ENCODE results near the gene HMCN2. TPM values are rescaled to one million over a fixed set of nuclear protein-coding genes. Genes with fewer than 3 reads are reported as not detected.
A peak's percentile ranks its signal among the peaks of the same experiment; 100 is the strongest.

The HMCN2 gene
- total RNA-seq, 1 experiment from 2014 or later, result 8.6 TPM

GRCh38 chr9:130370226-130370625 lies 104.7 kb downstream of the HMCN2 start:
- no peak overlapping the region for H3K4ac ChIP-seq (ENCODE audit: low read depth, low read length)
- WGBS (ENCODE audit: extremely low coverage, insufficient read length, low lambda C conversion rate), result no CpG with 5 or more reads among the region's 7 CpGs
- H3K4me1 ChIP-seq (ENCODE audit: insufficient read depth, low read length), result no peaks in the 10 kb centered on the region
- H2AFZ ChIP-seq (ENCODE audit: low read length), result no peak overlapping the region
- H3T11ph ChIP-seq (ENCODE audit: low read length), result no peak overlapping the region
- no peak overlapping the region for H2BK12ac ChIP-seq (ENCODE audit: insufficient read length, low read depth, low read length)
- H3K79me2 ChIP-seq (ENCODE audit: insufficient read depth, low read length), result no peaks in the 10 kb centered on the region
- H4K8ac ChIP-seq (replicated peaks; ENCODE audit: insufficient read length, low read depth, low read length), result no peak overlapping the region
- H3K27me3 ChIP-seq (ENCODE audit: insufficient read depth, low read length), result no peaks in the 10 kb centered on the region
- no peaks in the 10 kb centered on the region for H4K20me1 ChIP-seq (ENCODE audit: control insufficient read depth, insufficient read depth, insufficient read length)
- H3K27ac Mint-ChIP-seq, result peak overlapping the region in 1 of 3 experiments; percentile 25; a peak in 2 of 7 replicates
- no peak overlapping the region for H2BK15ac ChIP-seq (ENCODE audit: low read depth, low read length)
- DNase-seq, result no peak
- no peak overlapping the region for H3K27ac ChIP-seq (ENCODE audit: insufficient read length, low read depth, low read length)
- no peak overlapping the region for H3K56ac ChIP-seq (ENCODE audit: insufficient read length, low read depth, low read length)
- H3K4me1 Mint-ChIP-seq, result peaks cover 14 to 19% of the 10 kb centered on the region in 2 experiments
- H3K4me2 ChIP-seq (ENCODE audit: insufficient read depth, insufficient read length, low read length), result no peak overlapping the region
- no peak overlapping the region for H4K91ac ChIP-seq (ENCODE audit: insufficient read length, low read depth, low read length)
- no peaks in the 10 kb centered on the region for H3K23me2 ChIP-seq (ENCODE audit: insufficient read length, low read depth, low read length, poor library complexity, severe bottlenecking)
- H4K5ac ChIP-seq (ENCODE audit: insufficient read length, low read depth, low read length), result no peak overlapping the region
- H3K79me1 ChIP-seq (ENCODE audit: insufficient read depth, low read depth, low read length, poor library complexity, severe bottlenecking), result no peaks in the 10 kb centered on the region
- H3K27me3 Mint-ChIP-seq (ENCODE audit: low read depth), result no peaks in the 10 kb centered on the region; the same call in 1 of the 2 replicates
- no peak overlapping the region for H3K14ac ChIP-seq (ENCODE audit: insufficient read depth, low read length)
- H2BK120ac ChIP-seq (ENCODE audit: low read depth, low read length, poor library complexity, severe bottlenecking), result no peak overlapping the region
- no peak overlapping the region for H3K23ac ChIP-seq (ENCODE audit: insufficient read length, low read depth, low read length)
- H3K9ac ChIP-seq (ENCODE audit: extremely low read depth, insufficient read length, low read length), result no peak overlapping the region
- no peaks in the 10 kb centered on the region for H3K9me3 ChIP-seq (ENCODE audit: control insufficient read depth, low read depth, low read length)
- H2BK20ac ChIP-seq (ENCODE audit: low read depth, low read length, poor library complexity, severe bottlenecking), result no peak overlapping the region
- no peak overlapping the region for H3K4me3 Mint-ChIP-seq
- no peak overlapping the region for H2AK5ac ChIP-seq (ENCODE audit: insufficient read length, low read length)
- H3K36me3 Mint-ChIP-seq (ENCODE audit: insufficient read depth in 1 of 3, low read depth in 3 of 3), result peaks cover 0 to 14% (median 11%) of the 10 kb centered on the region in 3 experiments; a peak in 6 of 7 replicates
- H3K18ac ChIP-seq (ENCODE audit: insufficient read length, low read depth, low read length), result no peak overlapping the region
- no peak overlapping the region for H2BK5ac ChIP-seq (ENCODE audit: insufficient read length, low read length)
- TF ChIP-seq CTCF (conservative IDR thresholded peaks at IDR 0.05), result no peak
- peaks cover 0 to 1% of the 10 kb centered on the region in 2 experiments; a peak in 1 of 5 replicates for H3K9me3 Mint-ChIP-seq

Measured in H9 (cell line).